WI38 (cell line): Measurements from ENCODE around the gene DNAI1.

Source experiments
- H3K4me3 ChIP-seq: 2 replicates; pipeline ENCODE4 v1.5.1; 2011; ENCODE audit warnings: low read depth, mild to moderate bottlenecking, control low read depth, low read length
- CTCF ChIP-seq: IDR thresholded peaks from 2 replicates; pipeline ENCODE4 v1.5.1; 2012; ENCODE audit warnings: low read depth, mild to moderate bottlenecking, control low read depth, low read length

Gene DNAI1

DNA sequence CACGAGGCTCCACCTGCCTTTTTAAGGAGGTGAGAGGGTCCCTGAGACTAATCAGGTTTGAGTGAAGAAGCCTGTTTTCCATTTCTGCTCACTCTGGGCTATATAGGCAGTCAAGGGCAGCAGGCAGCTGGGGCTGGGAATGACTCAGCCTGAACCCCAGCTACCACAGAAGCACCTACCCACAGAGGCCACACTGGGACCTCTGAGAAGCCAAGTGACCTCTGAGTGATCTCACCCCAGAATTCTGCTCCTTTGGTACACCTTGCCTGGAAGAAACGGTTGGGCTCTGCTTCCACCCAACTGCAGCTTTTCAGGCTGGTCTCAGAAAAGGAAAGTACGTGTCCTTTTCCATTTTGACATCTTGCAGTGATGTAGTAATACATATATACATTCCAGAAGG, 7.1 kb upstream of the DNAI1 start:
- no peak overlapping the region for H3K4me3 ChIP-seq
- TF ChIP-seq CTCF = no peak

DNA sequence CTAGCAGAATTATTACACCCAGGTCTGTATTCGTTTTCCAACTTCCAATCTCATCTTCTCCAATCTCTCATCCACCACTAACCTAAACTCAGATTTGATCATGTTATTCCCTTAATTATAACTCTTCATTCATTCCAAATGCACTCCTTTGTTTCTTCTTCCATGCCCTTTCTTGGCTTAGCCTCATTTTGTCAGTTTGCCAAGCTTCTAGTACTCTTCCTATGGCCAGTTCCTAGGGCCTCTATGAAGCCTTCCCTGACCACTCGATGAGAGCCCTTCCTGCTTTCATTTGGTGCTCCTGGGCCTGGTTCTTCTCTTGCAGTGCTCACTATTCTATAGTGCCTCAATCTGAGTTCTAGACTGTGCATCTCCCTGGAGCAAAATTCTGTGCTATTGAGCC, 6.0 kb upstream of the DNAI1 start:
- TF ChIP-seq CTCF = no peak
- no peak overlapping the region for H3K4me3 ChIP-seq

- H3K4me3 ChIP-seq = no peak overlapping the region
- no peak for TF ChIP-seq CTCF
These were observed 4.0 kb upstream of the DNAI1 start for GRCh38 chr9:34454571-34455065.

DNA sequence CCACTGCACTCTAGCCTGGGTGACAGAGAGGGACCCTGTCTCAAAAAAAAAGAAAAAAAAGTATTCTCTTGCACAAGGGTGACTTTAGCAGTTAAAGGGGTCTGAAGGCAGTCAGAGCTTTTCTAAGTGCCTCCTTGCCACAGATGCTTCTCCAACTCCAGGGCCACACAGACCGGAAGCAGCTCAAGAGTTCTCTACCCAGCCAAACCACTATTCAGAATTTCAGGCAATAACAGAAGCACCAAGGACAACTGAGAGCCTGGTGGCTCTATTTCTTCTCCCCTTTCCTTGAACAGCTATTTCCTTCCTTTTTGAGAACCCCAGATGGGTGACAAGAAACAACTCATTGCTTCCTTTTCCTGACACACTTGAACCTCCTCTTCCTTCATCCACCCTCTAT, 2.5 kb upstream of the DNAI1 start:
- TF ChIP-seq CTCF = no peak
- H3K4me3 ChIP-seq = no peak overlapping the region

GRCh38 chr9:34456746-34457145, 1.9 kb upstream of the DNAI1 start:
- TF ChIP-seq CTCF = no peak
- H3K4me3 ChIP-seq = peak overlapping the region; percentile 93

- TF ChIP-seq CTCF = no peak
- peak overlapping the region; percentile 93 for H3K4me3 ChIP-seq
These were observed 1.2 kb upstream of the DNAI1 start for GRCh38 chr9:34457266-34458012.

DNA sequence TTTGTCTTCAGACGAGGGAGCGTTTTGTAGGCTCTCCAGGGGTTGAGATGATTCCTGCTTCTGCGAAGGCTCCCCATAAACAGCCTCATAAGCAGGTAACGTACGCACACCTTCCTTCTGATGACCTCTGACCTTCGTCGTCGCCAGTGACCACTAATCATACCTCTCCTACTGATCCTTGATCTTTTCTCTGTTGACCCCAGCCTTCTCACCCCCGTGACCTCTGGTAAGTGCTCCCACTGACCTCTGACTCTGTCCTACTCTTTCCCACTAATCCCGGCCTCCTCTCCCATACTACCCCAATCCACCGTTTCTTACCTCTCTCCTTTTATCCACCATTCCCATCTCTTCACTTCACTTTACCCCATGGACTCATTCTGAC, 345 bp downstream of the DNAI1 start:
- no peak for TF ChIP-seq CTCF
- H3K4me3 ChIP-seq = peak overlapping the region; percentile 45
